Tibial artery (tissue), 4 donors: ENCODE results near the gene ITGB8.

Experiments used
- DNase-seq, 2 donors: peaks; one replicate each; pipeline ENCODE4 v3.0.0-alpha.2; 2019
- H3K27ac ChIP-seq, 2 donors: fragments of 200-600 bp; sonication (generic) in 1 of 2; 1 replicate in 1 of 2; 2 replicates in 1 of 2; pipeline ENCODE4 v1.5.1; 2018 to 2019; ENCODE audit warnings: mild to moderate bottlenecking in 1 of 2
- H3K27me3 ChIP-seq, 2 donors: fragments of 200-600 bp; sonication (generic) in 1 of 2; one replicate each; pipeline versions ENCODE4 v1.5.1 to v1.6.0; 2016 to 2019
- H3K36me3 ChIP-seq, 3 donors: fragments of 200-600 bp; sonication (generic) in 2 of 3; one replicate each; pipeline ENCODE4 v1.5.1; 2016 to 2019; ENCODE audit warnings: mild to moderate bottlenecking in 2 of 3
- H3K4me1 ChIP-seq, 4 donors: fragments of 200-600 bp; sonication (generic) in 2 of 4; 1 replicate in 3 of 4; 2 replicates in 1 of 4; pipeline ENCODE4 v1.5.1; 2016 to 2019
- H3K4me3 ChIP-seq, 2 donors: fragments of 200-600 bp; sonication (generic) in 1 of 2; 1 replicate in 1 of 2; 2 replicates in 1 of 2; pipeline ENCODE4 v1.5.1; 2018 to 2019; ENCODE audit warnings: mild to moderate bottlenecking in 2 of 2
- H3K9me3 ChIP-seq, 3 donors: fragments of 200-600 bp; sonication (generic) in 1 of 3; one replicate each; pipeline ENCODE4 v1.5.1; 2016 to 2019
- intact Hi-C: fragments of 100-400 bp; cut with DNase I; formaldehyde crosslinking; loops from one replicate; pipeline ENCODE4 v1.15.0; 2023; ENCODE audit warnings: low total_unique reads
- TF ChIP-seq, protein P1 (sequence below), 2 experiments: fragments of 200-600 bp in 1 of 2; fragments of 450-650 bp in 1 of 2; IDR thresholded peaks; one replicate each; pipeline ENCODE4 v1.5.1; 2017 to 2019; ENCODE audit warnings: antibody characterized with exemption in 2 of 2, mild to moderate bottlenecking in 1 of 2, moderate library complexity in 1 of 2

ITGB8 gene

DNA sequence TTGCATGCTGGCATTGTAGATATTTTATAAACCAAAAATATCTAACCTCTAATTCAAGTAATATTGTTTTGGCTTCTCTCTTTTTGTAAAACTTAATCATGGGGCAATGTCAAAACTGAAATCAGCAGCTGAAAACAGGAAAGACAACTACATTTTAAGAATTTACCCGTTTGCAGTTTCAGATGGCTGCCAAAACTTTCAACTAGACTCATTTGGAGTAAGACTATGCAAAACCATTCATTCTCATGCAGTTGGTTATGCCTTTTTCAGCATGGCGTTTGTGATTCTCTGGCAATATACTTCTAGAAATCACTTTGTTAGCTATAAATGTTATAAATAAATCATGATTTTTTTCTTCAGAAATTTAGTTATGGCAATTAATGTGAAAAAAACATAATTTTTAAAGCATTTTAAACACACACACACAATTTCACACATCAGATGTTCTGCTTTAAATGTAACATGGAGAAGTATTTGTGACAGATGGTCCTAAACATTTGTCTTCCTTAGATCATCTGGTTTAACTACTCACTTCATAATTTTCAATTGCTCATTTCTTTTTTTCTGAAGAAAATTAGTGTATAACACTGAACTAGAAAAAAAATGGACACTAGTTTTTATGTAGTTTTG, 116.4 kb downstream of the ITGB8 start:
- H3K27ac ChIP-seq: no peak overlapping the region
- TF ChIP-seq, protein P1, sequence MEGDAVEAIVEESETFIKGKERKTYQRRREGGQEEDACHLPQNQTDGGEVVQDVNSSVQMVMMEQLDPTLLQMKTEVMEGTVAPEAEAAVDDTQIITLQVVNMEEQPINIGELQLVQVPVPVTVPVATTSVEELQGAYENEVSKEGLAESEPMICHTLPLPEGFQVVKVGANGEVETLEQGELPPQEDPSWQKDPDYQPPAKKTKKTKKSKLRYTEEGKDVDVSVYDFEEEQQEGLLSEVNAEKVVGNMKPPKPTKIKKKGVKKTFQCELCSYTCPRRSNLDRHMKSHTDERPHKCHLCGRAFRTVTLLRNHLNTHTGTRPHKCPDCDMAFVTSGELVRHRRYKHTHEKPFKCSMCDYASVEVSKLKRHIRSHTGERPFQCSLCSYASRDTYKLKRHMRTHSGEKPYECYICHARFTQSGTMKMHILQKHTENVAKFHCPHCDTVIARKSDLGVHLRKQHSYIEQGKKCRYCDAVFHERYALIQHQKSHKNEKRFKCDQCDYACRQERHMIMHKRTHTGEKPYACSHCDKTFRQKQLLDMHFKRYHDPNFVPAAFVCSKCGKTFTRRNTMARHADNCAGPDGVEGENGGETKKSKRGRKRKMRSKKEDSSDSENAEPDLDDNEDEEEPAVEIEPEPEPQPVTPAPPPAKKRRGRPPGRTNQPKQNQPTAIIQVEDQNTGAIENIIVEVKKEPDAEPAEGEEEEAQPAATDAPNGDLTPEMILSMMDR (IDR thresholded peaks at IDR 0.05): no peak
- peaks cover 0 to 5% (median 0%) of the 10 kb centered on the region in 3 donors for H3K9me3 ChIP-seq
- no peak overlapping the region for H3K4me3 ChIP-seq
- H3K4me1 ChIP-seq: no peaks in the 10 kb centered on the region
- DNase-seq: no peak
- no peaks in the 10 kb centered on the region for H3K36me3 ChIP-seq
- intact Hi-C loops: no loop called here
- H3K27me3 ChIP-seq: no peaks in the 10 kb centered on the region

DNA sequence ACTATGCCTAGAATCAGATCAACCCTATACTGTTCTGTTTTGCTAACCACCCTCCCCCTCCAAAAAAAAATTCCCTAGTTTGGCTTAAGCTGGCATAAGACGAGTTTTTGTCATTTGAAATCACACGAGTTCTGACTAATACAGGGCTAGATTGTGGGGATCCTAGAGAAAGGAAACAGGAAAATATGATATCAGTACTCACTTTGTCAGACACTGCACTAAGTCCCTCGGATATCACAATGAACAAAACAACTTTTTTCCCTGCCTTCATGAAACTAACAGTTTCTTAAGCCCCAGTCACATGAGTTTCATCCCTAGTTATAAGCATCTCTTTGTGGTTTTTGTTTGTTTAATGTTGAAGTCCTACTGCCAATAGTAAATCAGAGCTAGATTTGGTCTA, 118.5 kb downstream of the ITGB8 start:
- DNase-seq: no peak
- Histone ChIP-seq H3K27me3 (no peaks in the 10 kb centered on the region), H3K27ac (no peak overlapping the region), H3K4me1 (no peaks in the 10 kb centered on the region), H3K4me3 (no peak overlapping the region), H3K36me3 (no peaks in the 10 kb centered on the region), H3K9me3 (peaks cover 0 to 5% (median 0%) of the 10 kb centered on the region in 3 donors)
- intact Hi-C loops: no loop called here
- TF ChIP-seq, protein P1 (IDR thresholded peaks at IDR 0.05): no peak

DNA sequence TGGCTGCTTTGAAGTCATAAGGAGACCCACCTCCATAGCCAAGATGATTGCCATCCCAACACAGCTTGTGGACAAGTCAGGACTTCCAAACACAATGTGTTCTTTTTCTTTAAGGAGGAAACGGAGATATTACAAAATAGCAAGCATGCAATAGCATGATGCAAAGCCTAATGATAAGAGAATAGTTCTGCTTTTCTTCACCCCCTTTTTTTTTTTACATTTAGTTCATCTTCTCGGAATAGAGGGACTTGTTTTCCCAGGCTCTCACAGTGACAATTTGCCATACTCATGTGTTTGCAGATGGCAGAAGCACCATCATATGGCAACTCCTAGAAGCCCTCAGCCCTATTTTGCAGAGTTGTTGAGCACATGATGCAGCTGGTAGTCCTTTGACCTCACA, 119.8 kb downstream of the ITGB8 start:
- no peak overlapping the region for H3K27ac ChIP-seq
- H3K36me3 ChIP-seq: no peaks in the 10 kb centered on the region
- no peaks in the 10 kb centered on the region for H3K4me1 ChIP-seq
- no peaks in the 10 kb centered on the region for H3K27me3 ChIP-seq
- H3K9me3 ChIP-seq: no peaks in the 10 kb centered on the region
- intact Hi-C loops: no loop called here
- TF ChIP-seq, protein P1 (IDR thresholded peaks at IDR 0.05): no peak
- no peak overlapping the region for H3K4me3 ChIP-seq
- DNase-seq: no peak

DNA sequence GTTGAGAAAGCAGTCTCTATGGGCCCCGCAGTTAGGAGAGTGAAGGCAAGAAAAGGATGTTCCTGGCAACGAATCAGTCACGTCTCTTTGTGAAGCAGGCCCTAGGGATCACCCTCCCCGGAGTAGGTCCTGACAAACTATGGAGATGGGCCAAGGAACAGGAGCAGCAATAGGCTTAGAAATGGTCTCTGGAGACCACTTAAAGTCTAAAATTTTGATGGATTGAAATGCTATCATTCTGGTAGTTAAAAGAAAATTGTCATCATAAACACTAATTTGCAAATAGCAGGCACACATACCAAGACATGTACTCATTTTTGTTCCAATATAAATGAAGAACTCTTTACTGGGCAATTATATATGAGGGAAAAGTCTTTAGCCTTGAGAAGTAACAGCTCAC, 123.5 kb downstream of the ITGB8 start:
- Histone ChIP-seq H3K4me3 (no peak overlapping the region), H3K36me3 (no peaks in the 10 kb centered on the region), H3K9me3 (no peaks in the 10 kb centered on the region), H3K4me1 (no peaks in the 10 kb centered on the region), H3K27ac (no peak overlapping the region), H3K27me3 (no peaks in the 10 kb centered on the region)
- TF ChIP-seq, protein P1 (IDR thresholded peaks at IDR 0.05): no peak
- DNase-seq: no peak
- intact Hi-C loops: no loop called here

DNA sequence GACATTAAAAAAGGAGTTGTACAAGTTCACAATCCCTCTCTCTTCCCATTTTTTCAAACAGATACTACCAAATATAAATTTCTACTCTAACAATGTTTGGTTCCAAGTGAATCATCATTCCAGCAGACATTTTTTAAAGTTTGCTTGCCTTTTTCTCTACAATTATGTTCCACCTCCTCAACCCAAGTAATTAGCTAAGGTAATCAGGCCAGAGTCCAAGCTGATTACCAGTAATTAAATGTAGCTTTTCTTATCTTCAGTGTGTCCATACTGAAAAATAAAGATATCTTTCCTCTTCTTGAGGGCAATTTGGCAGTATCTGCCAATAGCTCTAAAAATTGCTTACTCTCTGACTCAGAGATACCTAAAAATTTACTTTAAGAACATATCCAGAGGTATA, 126.0 kb downstream of the ITGB8 start:
- no peak for DNase-seq
- H3K9me3 ChIP-seq: no peaks in the 10 kb centered on the region
- H3K4me3 ChIP-seq: no peak overlapping the region
- no peaks in the 10 kb centered on the region for H3K4me1 ChIP-seq
- no peaks in the 10 kb centered on the region for H3K27me3 ChIP-seq
- H3K36me3 ChIP-seq: no peaks in the 10 kb centered on the region
- TF ChIP-seq, protein P1 (IDR thresholded peaks at IDR 0.05): no peak
- intact Hi-C loops: no loop called here
- H3K27ac ChIP-seq: no peak overlapping the region

DNA sequence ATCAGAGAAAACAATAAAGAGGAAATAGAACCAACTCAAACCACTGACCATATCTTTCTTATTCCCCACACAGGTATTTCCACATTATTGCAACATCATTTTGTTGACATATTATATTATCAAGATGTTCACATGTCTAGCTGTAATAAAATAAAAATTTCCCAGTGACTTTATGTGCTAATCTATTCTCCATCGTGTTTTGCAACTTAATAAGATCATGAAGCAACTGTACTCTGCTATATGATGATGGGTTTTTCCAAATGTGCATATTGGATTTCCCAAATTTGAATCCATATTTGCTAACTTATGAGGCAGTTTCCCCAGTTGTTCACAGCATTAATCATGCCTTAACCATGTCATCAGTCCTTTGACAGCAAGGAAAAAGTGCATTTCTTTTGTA, 127.8 kb downstream of the ITGB8 start:
- Histone ChIP-seq H3K27me3 (no peaks in the 10 kb centered on the region), H3K27ac (no peak overlapping the region), H3K36me3 (no peaks in the 10 kb centered on the region), H3K4me3 (no peak overlapping the region), H3K4me1 (no peaks in the 10 kb centered on the region), H3K9me3 (no peaks in the 10 kb centered on the region)
- intact Hi-C loops: no loop called here
- TF ChIP-seq, protein P1 (IDR thresholded peaks at IDR 0.05): no peak
- DNase-seq: no peak
